Measurements from ENCODE around the gene CEP126.
A peak's percentile ranks its signal among the peaks of the same experiment; 100 is the strongest.

The CEP126 gene

DNA sequence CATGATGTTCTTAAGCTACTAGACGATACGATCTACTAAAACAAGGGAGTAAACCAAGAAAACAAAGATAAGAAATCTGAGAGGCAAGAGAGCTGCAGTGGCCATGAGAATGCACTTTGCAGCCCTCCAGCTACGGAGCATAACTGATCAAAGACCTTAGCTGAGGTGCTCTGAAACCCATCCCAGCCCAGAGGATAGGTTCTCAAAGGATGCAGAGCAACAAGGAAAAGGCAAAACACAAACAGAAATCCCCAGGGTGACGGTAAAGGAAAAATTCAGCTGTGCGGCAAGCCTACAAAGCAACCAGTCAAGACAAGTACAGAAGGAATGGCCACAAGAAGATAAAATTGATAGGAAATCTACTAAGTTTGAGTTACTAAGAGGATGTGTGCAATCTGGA is 99.9 kb downstream of the CEP126 start:
- no peak for DNase-seq (ENCODE audit: low spot score)

DNA sequence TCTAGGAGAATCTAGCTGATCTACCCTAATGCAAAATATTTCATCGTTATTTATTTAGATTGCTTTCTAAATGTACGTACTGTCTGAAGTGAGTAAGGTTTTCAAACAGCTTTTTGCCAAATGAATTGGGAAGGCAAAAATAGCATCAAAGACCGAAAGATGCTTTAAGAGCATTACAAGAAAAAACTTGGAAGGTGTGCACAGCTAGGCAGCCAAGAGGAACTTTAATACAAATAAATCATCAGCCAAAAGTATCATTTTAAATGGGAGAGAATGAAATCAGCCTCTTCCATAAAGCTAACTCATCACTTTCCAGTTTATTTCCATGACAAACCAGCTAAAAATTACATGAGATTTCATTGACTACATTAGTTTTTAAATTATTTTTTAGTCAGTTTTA is 102.2 kb downstream of the CEP126 start:
- no peak for DNase-seq (ENCODE audit: low spot score)

DNA sequence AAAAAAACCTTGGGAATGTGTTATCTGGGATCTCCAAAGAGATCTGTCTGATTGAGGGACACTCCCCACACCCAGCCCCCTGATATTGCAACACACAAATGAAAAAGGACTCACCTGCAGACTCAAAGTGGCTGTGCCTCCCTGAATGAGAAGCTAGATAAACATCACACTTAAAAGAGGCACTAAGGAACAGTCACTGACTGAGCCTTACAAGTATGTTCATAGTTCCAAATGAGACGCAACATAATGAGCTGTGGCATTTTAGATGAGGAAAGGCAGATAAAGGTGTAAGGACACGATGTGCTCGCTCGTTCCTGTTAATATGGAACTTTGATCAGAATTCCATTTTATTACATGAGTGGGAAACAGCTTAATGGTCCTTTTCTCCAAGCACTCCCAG is 111.4 kb downstream of the CEP126 start:
- DNase-seq (ENCODE audit: low spot score) = no peak

DNA sequence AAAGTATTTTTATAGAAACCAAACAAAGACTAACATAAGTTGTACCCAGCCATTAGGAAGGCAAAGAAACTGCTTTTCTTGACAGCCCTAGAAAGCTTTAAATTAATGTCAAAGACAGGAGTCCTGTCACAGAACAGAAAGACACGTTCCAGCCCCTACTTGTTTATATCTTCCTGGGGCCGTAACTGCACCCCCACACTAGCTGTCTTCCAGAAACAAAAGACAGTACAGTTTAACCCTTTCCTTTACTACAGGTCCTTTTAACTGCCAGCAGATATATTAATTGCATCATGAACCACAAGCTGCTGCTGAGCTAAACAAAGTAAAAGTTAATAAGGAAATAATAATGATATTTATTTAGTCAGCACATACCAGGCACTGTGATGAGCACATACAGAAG is 112.1 kb downstream of the CEP126 start:
- no peak for DNase-seq (ENCODE audit: low spot score)

DNA sequence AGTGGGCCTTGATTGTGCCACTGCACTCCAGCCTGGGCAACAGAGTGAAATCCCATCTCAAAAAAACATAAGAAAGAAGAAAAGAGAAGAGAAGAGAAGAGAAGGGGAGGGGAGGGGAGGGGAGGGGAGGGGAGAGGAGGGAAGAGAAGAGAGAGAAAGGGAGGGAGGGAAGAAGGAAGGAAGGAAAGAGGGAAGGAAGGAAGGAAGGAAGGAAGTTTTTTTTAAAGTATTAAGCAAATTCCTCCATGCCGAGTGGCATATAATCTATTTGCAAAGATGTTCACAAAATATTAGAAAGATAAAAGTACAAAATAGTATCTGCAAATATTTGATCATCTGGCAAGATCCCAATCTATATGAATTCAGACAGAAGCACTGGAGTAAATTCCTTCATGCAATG is 121.9 kb downstream of the CEP126 start:
- no peak for DNase-seq (ENCODE audit: low spot score)

DNA sequence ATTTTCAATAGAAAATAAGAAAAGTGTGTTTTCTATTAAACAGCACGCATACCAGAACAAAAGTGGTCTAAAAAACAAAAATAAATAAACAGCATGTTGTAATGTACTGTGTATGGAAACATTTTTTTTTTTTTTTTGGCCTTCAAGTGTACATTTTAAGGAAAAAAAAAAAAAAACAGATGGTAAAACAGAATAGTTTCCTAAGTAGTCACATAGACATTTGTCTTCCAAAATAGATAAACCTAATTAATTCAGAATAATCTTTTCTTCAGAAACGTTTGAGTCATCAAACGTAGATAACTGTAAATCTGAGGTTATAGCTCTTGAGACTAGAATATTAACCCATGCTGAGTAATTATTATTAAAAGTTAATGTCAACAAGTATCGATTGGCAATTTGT is 132.0 kb downstream of the CEP126 start:
- DNase-seq (ENCODE audit: low spot score) = peak; percentile 51

DNA sequence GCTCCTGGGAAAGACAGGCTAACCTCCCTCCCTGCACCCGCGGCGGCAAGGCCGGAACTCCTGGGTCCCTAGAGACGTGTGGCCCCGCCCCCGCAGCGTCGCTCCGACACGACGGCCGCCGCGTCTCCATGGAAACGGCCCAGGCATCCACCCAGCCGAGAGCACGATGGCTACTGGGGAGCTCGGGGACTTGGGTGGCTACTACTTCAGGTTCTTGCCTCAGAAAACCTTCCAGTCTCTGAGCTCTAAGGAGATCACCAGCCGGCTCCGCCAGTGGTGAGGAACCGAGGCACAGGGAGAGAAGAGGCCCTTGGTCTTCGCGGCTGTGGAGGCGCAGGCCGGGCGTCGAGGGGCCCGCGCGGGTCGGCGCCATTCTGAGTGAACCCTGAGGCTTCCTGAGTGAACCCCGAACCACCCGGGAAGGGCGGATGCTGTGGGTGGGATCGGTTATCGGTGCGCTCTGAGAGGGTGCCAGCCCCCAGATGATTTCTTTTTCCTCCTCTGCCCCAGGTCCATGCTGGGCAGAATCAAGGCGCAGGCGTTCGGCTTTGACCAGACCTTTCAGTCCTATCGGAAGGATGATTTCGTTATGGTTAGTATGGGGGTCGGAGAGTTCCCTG is 132.6 kb downstream of the CEP126 start, which contains the start of gene CFAP300:
TSS of gene CFAP300 (plus strand) at position 133 of the 620 bp plus-strand sequence. CDS start at position 167, 34 bp downstream.
- peak; percentile 95 for DNase-seq (ENCODE audit: low spot score)

Data from AG08395 (cell line).